Ovary (tissue), 3 donors: ENCODE results near the gene PMM2.

Experiments used
- CTCF ChIP-seq, 3 donors: fragments of 450-650 bp in 2 of 3; fragments of 200-600 bp in 1 of 3; IDR thresholded peaks; one replicate each; pipeline versions ENCODE4 v1.5.1 to v1.8.0; 2016 to 2022; ENCODE audit warnings: antibody characterized with exemption in 3 of 3, mild to moderate bottlenecking in 1 of 3
- EP300 ChIP-seq: sonication (generic); formaldehyde crosslinking; IDR thresholded peaks from one replicate; pipeline ENCODE4 v1.6.1; 2017; ENCODE audit warnings: antibody characterized with exemption
- POLR2A ChIP-seq: fragments of 450-650 bp; IDR thresholded peaks from one replicate; pipeline ENCODE4 v1.6.1; 2017; ENCODE audit warnings: antibody characterized with exemption, mild to moderate bottlenecking, moderate library complexity
- donor health status: DM: no; HTN: no; CAD: no.

DNA sequence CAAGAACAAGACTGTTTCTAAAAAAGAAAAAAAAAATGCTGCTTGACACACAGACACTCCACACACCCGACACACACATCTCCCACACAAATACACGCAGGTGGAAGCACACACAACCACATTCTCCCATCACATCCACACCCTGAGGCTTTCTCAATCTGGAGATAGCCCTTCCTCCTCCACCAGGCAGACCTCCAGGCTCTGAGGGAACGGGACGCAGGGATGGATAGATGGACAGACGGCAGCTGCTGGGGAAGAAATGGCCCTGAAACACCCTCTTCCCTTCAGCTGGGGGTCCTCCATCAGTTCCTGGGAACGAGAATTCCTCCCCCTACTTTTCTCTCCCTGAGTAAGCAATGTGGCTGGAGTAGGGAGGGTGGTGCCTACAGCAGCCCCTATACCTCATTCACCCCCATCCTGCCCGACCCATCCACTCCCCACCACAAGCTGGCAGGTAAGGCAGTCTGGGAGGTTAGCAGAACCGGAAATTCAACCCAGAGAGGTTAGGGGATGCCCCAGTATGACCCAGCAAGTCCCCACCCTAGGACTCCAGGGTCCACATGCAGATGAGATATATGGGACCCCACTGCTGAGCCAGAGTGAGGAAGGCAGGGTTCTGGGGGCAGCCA, 80.4 kb downstream of the PMM2 start:
- no peak for TF ChIP-seq POLR2A
- TF ChIP-seq CTCF (IDR thresholded peaks at IDR 0.05) = no peak
- no peak for TF ChIP-seq EP300
